Mucosa of rectum (tissue), 2 donors: Measurements from ENCODE around the gene TNFRSF13B.

Source experiments
- H3K27ac ChIP-seq, 2 donors: one replicate each; pipeline ENCODE4 v1.7.0; 2013; ENCODE audit warnings: inconsistent platforms in 2 of 2, low read depth in 2 of 2, low read length in 2 of 2
- H3K27me3 ChIP-seq, 2 donors: one replicate each; pipeline ENCODE4 v1.7.0; 2013; ENCODE audit warnings: low read length in 2 of 2; ENCODE audit not compliant: control insufficient read depth in 2 of 2, insufficient read depth in 2 of 2
- H3K36me3 ChIP-seq, 2 donors: one replicate each; pipeline ENCODE4 v1.7.0; 2013; ENCODE audit warnings: low read length in 2 of 2; ENCODE audit not compliant: control insufficient read depth in 2 of 2, insufficient read depth in 2 of 2
- H3K4me1 ChIP-seq, 2 donors: one replicate each; pipeline ENCODE4 v1.7.0; 2013; ENCODE audit warnings: low read length in 2 of 2, mild to moderate bottlenecking in 1 of 2; ENCODE audit not compliant: control insufficient read depth in 2 of 2, insufficient read depth in 2 of 2
- H3K4me3 ChIP-seq, 2 donors: one replicate each; pipeline ENCODE4 v1.7.0; 2013; ENCODE audit warnings: low read length in 2 of 2
- H3K9ac ChIP-seq, 2 donors: one replicate each; pipeline ENCODE4 v1.7.0; 2013; ENCODE audit warnings: low read length in 2 of 2, low read depth in 1 of 2, mild to moderate bottlenecking in 1 of 2
- H3K9me3 ChIP-seq, 2 donors: one replicate each; pipeline ENCODE4 v1.7.0; 2013; ENCODE audit warnings: low read length in 2 of 2; ENCODE audit not compliant: control insufficient read depth in 2 of 2
- donor health status: healthy.
- donor health status: Normal muscosa, but diverticular disease.

The TNFRSF13B gene

GRCh38 chr17:16937431-16937830 lies 34.5 kb downstream of the TNFRSF13B start:
- Histone ChIP-seq H3K27me3 (peaks cover 0 to 8% of the 10 kb centered on the region in 2 donors), H3K4me1 (no peaks in the 10 kb centered on the region), H3K9me3 (no peaks in the 10 kb centered on the region), H3K27ac (no peak overlapping the region), H3K9ac (no peak overlapping the region), H3K36me3 (no peaks in the 10 kb centered on the region), H3K4me3 (no peak overlapping the region)

- Histone ChIP-seq H3K27ac (no peak overlapping the region), H3K4me3 (no peak overlapping the region), H3K9me3 (no peaks in the 10 kb centered on the region), H3K36me3 (no peaks in the 10 kb centered on the region), H3K9ac (no peak overlapping the region), H3K27me3 (peaks cover 0 to 8% of the 10 kb centered on the region in 2 donors), H3K4me1 (no peaks in the 10 kb centered on the region)
Measured at GRCh38 chr17:16936536-16937310, 35.2 kb downstream of the TNFRSF13B start.

- Histone ChIP-seq H3K27ac (no peak overlapping the region), H3K9ac (no peak overlapping the region), H3K9me3 (no peaks in the 10 kb centered on the region), H3K4me3 (no peak overlapping the region), H3K27me3 (peaks cover 0 to 8% of the 10 kb centered on the region in 2 donors), H3K4me1 (no peaks in the 10 kb centered on the region), H3K36me3 (no peaks in the 10 kb centered on the region)
Measured at GRCh38 chr17:16935786-16936185, 36.1 kb downstream of the TNFRSF13B start.

- Histone ChIP-seq H3K9ac (no peak overlapping the region), H3K36me3 (no peaks in the 10 kb centered on the region), H3K27me3 (peaks cover 0 to 8% of the 10 kb centered on the region in 2 donors), H3K27ac (no peak overlapping the region), H3K9me3 (no peaks in the 10 kb centered on the region), H3K4me3 (no peak overlapping the region), H3K4me1 (no peaks in the 10 kb centered on the region)
Measured at GRCh38 chr17:16935241-16935663, 36.7 kb downstream of the TNFRSF13B start.

- Histone ChIP-seq H3K27me3 (peaks cover 0 to 8% of the 10 kb centered on the region in 2 donors), H3K9me3 (no peaks in the 10 kb centered on the region), H3K4me3 (no peak overlapping the region), H3K27ac (no peak overlapping the region), H3K36me3 (no peaks in the 10 kb centered on the region), H3K4me1 (no peaks in the 10 kb centered on the region), H3K9ac (no peak overlapping the region)
Measured at GRCh38 chr17:16934836-16935235, 37.1 kb downstream of the TNFRSF13B start.

GRCh38 chr17:16934133-16934795 lies 37.7 kb downstream of the TNFRSF13B start:
- H3K4me3 ChIP-seq: no peak overlapping the region
- H3K4me1 ChIP-seq: no peaks in the 10 kb centered on the region
- H3K27ac ChIP-seq: no peak overlapping the region
- H3K9me3 ChIP-seq: no peaks in the 10 kb centered on the region
- no peak overlapping the region for H3K9ac ChIP-seq
- no peaks in the 10 kb centered on the region for H3K36me3 ChIP-seq
- peaks cover 0 to 8% of the 10 kb centered on the region in 2 donors for H3K27me3 ChIP-seq

GRCh38 chr17:16933317-16934132 lies 38.4 kb downstream of the TNFRSF13B start:
- Histone ChIP-seq H3K36me3 (no peaks in the 10 kb centered on the region), H3K27me3 (peaks cover 0 to 3% of the 10 kb centered on the region in 2 donors), H3K4me1 (no peaks in the 10 kb centered on the region), H3K9me3 (no peaks in the 10 kb centered on the region), H3K9ac (no peak overlapping the region), H3K27ac (no peak overlapping the region), H3K4me3 (no peak overlapping the region)

- Histone ChIP-seq H3K4me1 (no peaks in the 10 kb centered on the region), H3K4me3 (no peak overlapping the region), H3K27me3 (peaks cover 0 to 3% of the 10 kb centered on the region in 2 donors), H3K36me3 (no peaks in the 10 kb centered on the region), H3K27ac (no peak overlapping the region), H3K9me3 (no peaks in the 10 kb centered on the region), H3K9ac (no peak overlapping the region)
Measured at GRCh38 chr17:16932611-16933010, 39.3 kb downstream of the TNFRSF13B start.

GRCh38 chr17:16932156-16932555 lies 39.8 kb downstream of the TNFRSF13B start:
- Histone ChIP-seq H3K9me3 (no peaks in the 10 kb centered on the region), H3K36me3 (no peaks in the 10 kb centered on the region), H3K27ac (no peak overlapping the region), H3K27me3 (peaks cover 0 to 3% of the 10 kb centered on the region in 2 donors), H3K4me3 (no peak overlapping the region), H3K4me1 (no peaks in the 10 kb centered on the region), H3K9ac (no peak overlapping the region)
